Left ventricle myocardium inferior (tissue), 1 donor: ENCODE results near the gene BZW2. TPM values are rescaled to one million over a fixed set of nuclear protein-coding genes. Genes with fewer than 3 reads are reported as not detected.

Experiments used
- DNase-seq: peaks from one replicate; pipeline ENCODE4 v3.0.0-alpha.2; 2020
- H3K27ac ChIP-seq: fragments of 200-600 bp; replicated peaks from 2 replicates; pipeline ENCODE4 v1.8.0; 2021
- H3K27me3 ChIP-seq: fragments of 200-600 bp; 2 replicates; pipeline ENCODE4 v1.8.0; 2021; ENCODE audit warnings: low read depth
- H3K36me3 ChIP-seq: fragments of 200-600 bp; 2 replicates; pipeline ENCODE4 v1.8.0; 2021
- H3K4me1 ChIP-seq: fragments of 200-600 bp; 2 replicates; pipeline ENCODE4 v1.8.0; 2021
- H3K4me3 ChIP-seq: fragments of 200-600 bp; 2 replicates; pipeline ENCODE4 v1.8.0; 2021; ENCODE audit warnings: mild to moderate bottlenecking, moderate library complexity
- H3K9me3 ChIP-seq: fragments of 200-600 bp; replicated peaks from 2 replicates; pipeline ENCODE4 v1.8.0; 2021
- intact Hi-C: fragments of 100-400 bp; cut with micrococcal nuclease; formaldehyde crosslinking; loops from one replicate; pipeline ENCODE4 v1.11.0; 2022
- total RNA-seq: library from RNA; stranded (reverse); fragmentation: NEBNext Ultra II Directional; extraction: Animal tissue kit (Norgen Biotek cat#: 25700); gene quantifications from one replicate; pipeline ENCODE4 v1.2.1, GENCODE V29; 2021
- TF ChIP-seq, protein P1 (sequence below): fragments of 200-600 bp; IDR thresholded peaks from 2 replicates; pipeline ENCODE4 v1.8.0; 2021; ENCODE audit warnings: antibody characterized with exemption, mild to moderate bottlenecking, borderline replicate concordance
- donor health status: DM: no; HTN: yes; CAD: no; lungs with severe emphysema.

Gene BZW2
- total RNA-seq, 1 donor from 2014 or later, result 308 TPM

DNA sequence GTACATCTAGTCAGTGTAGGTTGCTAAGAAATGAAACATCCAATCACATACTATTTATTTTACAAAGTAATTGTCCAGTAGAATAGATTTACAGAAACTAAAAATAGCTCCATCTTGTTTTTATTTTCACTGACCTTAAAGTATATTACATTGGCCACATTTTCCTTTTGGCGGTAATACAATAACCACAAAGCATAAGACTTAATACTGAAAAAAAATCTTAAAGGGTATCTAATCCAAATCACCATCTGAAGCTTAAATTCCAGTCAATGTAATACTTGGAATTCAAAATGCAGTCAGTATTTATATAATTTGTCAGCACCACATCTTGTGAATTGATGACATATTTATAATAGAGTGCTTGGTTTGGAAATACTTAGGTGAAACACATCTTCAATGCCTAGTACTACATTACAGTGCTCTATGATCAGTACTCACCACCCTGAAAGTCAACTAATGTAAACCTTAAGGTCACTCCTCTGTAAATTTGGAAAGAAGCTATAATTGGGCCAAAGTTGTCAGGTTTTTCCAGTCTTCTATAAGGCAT is 9.4 kb upstream of the BZW2 start:
- H3K9me3 ChIP-seq, result no peaks in the 10 kb centered on the region
- H3K4me1 ChIP-seq, result peaks cover 80% of the 10 kb centered on the region
- no peak overlapping the region for H3K4me3 ChIP-seq
- peaks cover 14% of the 10 kb centered on the region for H3K36me3 ChIP-seq
- intact Hi-C loops, result no loop called here
- no peak for DNase-seq
- H3K27me3 ChIP-seq, result no peaks in the 10 kb centered on the region
- TF ChIP-seq, protein P1, sequence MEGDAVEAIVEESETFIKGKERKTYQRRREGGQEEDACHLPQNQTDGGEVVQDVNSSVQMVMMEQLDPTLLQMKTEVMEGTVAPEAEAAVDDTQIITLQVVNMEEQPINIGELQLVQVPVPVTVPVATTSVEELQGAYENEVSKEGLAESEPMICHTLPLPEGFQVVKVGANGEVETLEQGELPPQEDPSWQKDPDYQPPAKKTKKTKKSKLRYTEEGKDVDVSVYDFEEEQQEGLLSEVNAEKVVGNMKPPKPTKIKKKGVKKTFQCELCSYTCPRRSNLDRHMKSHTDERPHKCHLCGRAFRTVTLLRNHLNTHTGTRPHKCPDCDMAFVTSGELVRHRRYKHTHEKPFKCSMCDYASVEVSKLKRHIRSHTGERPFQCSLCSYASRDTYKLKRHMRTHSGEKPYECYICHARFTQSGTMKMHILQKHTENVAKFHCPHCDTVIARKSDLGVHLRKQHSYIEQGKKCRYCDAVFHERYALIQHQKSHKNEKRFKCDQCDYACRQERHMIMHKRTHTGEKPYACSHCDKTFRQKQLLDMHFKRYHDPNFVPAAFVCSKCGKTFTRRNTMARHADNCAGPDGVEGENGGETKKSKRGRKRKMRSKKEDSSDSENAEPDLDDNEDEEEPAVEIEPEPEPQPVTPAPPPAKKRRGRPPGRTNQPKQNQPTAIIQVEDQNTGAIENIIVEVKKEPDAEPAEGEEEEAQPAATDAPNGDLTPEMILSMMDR, result no peak
- peak overlapping the region; percentile 65 for H3K27ac ChIP-seq

DNA sequence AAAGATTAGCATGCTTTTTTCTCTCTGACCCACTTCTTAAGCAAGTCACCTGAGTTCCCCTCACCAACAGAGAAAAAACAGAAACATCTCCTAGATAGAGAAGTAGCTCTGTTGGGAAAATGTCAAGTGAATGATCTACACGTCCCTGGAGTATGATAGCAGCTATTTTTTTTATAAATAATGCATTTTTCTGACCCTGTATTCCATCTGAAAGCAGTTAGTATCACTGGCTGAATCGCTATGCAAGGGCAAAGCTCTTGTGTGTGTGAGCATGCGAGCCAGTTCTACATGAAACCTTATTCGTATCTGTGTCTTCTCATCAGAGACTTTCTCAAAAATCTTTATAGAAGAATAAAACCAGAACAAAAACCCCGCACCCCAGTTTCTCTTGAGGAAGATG is 8.6 kb upstream of the BZW2 start:
- DNase-seq, result no peak
- Histone ChIP-seq H3K27me3 (no peaks in the 10 kb centered on the region), H3K9me3 (no peaks in the 10 kb centered on the region), H3K27ac (peak overlapping the region; percentile 65), H3K4me3 (no peak overlapping the region), H3K36me3 (peaks cover 14% of the 10 kb centered on the region), H3K4me1 (peaks cover 88% of the 10 kb centered on the region)
- intact Hi-C loops, result no loop called here
- TF ChIP-seq, protein P1, result no peak

DNA sequence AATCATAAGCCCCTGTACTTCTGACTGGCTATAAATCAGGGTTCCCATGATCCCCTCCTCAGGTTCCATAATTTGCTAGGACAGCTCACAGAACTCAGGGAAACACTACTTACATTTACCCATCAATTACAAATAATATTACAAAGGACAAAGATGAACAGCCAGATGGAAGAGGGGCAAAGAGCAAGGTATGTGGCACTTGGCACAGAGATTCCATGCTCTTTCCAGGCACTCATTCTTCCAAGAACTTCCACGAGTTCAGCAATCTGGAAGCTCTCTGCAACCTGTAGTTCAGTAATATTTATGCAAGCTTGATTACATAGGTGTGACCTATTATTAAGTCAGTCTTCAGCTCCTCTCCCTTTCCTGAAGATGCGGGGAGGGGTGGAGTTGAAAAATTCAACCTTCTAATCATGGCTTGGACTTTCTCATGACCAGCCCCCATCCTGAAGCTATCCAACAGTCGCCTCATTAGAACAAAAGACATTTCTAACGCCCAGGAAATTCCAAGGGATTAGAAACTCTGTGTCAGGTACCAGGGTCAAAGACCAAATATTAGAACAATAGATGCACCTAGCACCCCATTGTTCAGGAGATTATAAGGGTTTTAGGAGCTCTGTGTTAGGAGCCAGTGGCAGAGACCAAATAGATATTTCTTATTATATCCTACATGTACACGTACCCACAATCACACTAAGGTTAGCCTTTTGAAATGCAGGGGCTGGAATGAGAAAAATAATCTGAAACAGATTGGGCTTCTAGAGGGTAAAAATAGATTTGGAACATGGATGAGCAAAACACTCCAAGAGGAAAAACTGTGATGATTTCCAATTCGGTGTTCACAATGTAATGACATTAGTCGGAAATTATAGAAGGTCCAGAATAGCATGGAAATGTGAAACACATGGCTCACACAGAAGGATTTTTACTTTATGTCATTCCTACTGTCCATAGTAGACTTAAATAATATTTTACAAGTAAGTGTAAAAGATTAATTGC is 7.4 kb upstream of the BZW2 start:
- TF ChIP-seq, protein P1, result no peak
- peaks cover 11% of the 10 kb centered on the region for H3K36me3 ChIP-seq
- H3K4me1 ChIP-seq, result peaks cover 100% of the 10 kb centered on the region
- intact Hi-C loops, result no loop called here
- no peaks in the 10 kb centered on the region for H3K27me3 ChIP-seq
- H3K4me3 ChIP-seq, result peak overlapping the region; percentile 3
- H3K27ac ChIP-seq, result peak overlapping the region; percentile 65
- no peak for DNase-seq
- no peaks in the 10 kb centered on the region for H3K9me3 ChIP-seq

DNA sequence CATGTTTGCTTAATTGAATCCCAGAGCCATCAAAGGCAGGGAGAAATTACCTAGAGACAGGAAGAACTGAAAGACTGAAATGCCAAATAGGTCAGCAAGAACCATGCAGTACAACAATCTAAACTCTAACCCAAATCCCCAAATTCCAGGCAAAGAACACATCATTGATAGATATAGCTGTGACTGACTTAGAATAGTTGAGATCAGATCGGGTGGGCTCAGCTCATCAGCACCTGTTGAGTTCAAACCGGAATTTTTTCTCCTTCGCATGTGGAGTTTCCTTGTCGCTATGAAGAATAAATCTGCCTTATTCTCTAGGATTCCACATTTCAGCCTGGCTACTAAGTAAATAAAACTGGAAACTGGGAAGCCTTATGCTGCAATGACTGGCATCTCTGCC is 1.8 kb upstream of the BZW2 start:
- no peak for DNase-seq
- H3K27ac ChIP-seq, result peak overlapping the region; percentile 93
- intact Hi-C loops, result no loop called here
- no peaks in the 10 kb centered on the region for H3K27me3 ChIP-seq
- peaks cover 96% of the 10 kb centered on the region for H3K4me1 ChIP-seq
- H3K9me3 ChIP-seq, result no peaks in the 10 kb centered on the region
- no peaks in the 10 kb centered on the region for H3K36me3 ChIP-seq
- H3K4me3 ChIP-seq, result peak overlapping the region; percentile 90
- TF ChIP-seq, protein P1, result no peak

DNA sequence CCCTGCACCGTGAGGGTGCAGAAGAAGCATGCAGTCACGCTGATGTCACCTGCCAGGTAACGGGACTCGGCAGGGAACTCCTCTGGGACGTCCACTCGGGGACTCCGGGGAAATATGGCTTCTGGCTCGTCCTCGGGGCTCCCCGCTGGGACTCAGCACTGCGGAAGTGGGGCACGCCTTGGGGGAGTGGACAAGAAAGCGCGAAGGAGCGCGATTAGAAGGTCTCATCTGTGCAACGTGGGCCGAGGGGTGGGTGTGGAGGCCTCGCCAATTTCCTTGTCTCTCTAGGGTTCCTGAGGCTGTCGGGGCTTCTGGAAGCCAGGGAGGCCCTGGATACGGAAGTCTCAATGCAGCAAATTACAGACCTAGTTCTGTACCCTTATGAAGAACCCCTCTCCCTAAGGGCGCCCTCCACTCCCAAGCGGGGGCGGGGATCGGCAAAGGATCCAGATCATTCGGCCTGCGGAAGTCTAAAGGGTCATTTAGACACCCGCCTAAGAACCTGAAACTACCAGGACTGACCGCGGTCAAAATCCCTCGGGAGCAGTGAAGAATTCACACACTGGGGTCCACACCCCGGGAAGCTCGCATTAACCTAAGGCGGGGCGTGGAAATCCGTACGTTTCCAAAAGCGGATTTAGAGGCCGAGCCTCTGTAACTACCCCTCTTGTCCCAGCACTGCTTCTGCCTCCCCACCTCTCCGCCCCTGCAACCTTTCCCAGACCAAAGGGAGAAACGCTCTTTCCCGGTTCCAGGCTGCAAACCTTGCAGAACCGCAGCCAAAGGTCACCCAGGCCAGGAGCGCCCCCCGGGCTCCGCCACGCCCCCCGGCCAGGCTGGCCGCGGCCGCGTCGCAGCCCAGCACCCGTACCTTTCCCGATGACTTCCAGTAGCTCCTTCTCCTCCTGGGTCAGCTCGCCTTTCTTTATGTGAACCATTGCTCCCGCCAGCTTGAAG is 1.1 kb upstream of the BZW2 start:
- Histone ChIP-seq H3K4me1 (peaks cover 96% of the 10 kb centered on the region), H3K27me3 (no peaks in the 10 kb centered on the region), H3K9me3 (no peaks in the 10 kb centered on the region), H3K4me3 (peak overlapping the region; percentile 90), H3K36me3 (no peaks in the 10 kb centered on the region), H3K27ac (peak overlapping the region; percentile 93)
- intact Hi-C loops, result no loop called here
- DNase-seq, result peak; percentile 48
- TF ChIP-seq, protein P1, result no peak
